NCI-H1105 (cell line): Measurements from ENCODE around the gene CHID1.

Source experiments
- DNase-seq: peaks from one replicate; lab custom pipeline; 2025; lab: John Stamatoyannopoulos, UW

Gene CHID1

DNA sequence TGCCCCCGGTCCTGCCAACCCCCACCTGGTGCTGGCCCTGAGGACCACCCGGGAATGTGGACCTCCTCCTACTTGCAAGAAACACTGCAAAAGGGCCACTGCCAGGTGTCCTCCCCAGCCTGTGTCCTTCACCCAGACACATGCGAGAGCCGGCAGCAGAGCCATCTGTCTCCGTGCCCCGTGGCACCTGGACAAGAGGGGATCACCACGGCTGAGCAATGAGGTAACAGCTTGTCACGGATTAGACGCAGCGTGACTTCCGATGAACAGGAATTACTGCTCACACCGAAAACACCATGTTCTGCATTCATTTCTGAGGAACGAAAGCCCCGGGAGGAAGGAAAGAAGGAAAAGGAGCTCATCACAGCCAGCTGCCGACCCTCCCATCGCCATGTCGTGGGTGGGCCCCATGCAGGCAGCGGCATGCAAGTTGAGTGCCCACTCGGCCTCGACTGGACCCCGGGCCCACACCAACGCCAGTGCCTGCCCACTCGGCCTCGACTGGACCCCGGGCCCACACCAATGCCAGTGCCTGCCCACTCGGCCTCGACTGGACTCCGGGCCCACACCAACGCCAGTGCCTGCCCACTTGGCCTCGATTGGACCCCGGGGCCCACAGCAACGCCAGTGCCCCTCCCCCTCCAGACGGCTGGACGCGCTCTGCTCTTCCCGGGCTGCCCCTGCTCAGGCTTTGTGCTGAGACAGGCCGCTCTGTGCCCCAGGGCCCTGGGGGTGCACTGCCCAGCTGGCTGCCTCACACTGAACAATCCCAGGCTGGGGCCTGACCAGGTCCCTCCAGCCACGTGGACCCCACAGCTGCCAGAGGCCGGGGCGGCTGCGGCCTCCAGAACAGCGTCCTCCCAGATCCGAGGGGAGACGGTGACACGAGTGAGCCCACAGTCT is 22.0 kb downstream of the CHID1 start:
- no peak for DNase-seq

DNA sequence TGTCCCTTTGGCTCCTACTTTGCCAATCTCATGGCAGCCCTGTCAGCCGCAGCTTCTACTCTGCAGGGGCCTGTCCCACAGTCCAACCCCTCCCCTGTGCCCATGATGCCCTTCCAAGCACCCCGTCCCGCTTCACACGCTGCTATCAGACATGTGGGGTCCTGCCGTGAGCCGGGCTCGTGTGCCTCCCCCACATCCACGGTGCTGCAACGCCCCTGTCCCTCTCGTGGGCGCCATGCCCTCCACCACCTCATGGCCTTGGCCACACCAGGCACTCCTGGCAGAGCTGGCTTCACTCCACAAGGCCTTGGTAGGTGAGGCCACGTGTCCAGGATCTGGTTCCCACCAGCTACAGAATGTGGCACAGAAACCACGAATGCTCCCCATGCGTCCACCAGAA is 23.0 kb downstream of the CHID1 start:
- DNase-seq: no peak

DNA sequence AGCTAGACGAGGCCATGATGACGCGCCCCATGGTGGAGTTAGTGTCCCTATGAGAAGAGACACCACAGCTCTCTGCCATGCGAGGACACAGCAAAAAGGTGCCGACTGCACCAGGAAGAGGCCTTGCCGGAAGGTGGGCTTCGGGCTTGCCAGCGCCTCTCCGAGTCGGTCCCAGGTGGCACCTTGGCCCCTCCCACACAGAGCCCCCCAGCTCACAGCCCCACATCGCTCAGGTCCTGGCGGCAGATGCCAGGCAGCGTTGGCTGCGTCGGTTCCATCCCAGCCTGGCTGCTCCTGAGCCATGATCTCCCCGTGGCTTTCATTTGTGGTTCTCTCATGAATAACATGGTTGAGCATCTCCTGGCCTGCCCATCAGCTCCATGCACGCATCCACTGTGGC is 24.0 kb downstream of the CHID1 start:
- DNase-seq: no peak

DNA sequence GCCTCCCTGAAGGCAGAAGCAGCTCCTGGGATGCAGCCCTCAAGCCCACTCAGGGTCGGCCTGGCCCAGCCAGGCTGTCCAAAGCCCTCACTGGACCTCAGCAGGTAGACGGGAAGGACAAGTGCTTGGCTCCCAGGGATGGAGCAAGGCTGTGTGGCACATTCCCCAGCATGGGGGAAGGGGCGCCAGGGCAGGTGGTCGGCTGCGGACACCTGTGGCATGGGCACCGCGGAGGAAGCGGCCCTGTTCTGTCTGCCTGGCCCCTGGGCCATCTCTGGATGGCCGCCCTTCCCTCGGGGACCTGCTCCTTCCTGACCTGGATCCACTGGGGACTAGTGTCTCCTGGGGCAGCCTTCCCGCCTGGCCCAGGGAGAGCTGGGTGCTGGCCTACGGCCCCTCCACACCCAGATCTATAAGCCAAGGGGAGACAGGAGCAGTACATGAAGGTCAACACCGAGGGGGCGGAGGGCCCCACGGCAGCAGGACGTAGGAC is 26.0 kb downstream of the CHID1 start:
- no peak for DNase-seq

DNA sequence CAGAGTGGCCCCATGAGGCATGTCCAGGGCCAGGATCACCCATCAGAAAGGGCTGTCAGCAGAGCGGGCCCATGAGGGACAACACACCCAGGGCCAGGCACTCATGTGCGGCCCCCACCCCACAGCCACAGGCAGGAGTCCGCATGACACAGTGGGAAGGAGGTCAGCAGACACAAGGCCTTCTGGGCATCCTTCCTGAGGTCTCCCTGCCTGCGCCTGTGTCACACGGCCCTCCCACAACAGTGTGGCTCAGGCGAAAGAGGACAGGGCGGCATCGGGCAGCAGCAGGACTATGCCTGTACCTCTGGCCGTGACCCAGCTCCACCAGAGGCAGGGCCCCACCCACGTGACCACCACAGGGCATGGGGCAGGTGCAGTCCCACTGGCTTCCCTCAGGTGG is 27.1 kb downstream of the CHID1 start:
- no peak for DNase-seq

DNA sequence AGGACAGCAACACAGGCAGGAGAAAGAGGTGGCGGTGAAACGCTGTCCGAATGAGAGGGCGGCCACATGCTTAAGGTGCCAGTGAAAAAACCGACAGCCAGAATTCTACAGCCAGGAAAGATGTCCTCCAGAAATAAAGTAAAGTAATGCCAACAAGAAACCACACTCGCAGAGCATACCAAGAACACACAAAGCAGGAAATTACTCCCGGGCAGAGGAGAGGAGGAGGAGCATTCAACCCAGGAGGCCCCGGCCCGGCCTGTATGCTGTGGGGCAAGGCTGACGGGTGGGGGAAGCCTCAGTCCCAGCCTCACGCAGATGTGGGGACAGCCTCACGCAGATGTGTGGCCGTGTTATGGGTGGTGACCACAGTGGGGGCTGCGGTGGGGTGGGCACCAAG is 28.0 kb downstream of the CHID1 start:
- DNase-seq: no peak

DNA sequence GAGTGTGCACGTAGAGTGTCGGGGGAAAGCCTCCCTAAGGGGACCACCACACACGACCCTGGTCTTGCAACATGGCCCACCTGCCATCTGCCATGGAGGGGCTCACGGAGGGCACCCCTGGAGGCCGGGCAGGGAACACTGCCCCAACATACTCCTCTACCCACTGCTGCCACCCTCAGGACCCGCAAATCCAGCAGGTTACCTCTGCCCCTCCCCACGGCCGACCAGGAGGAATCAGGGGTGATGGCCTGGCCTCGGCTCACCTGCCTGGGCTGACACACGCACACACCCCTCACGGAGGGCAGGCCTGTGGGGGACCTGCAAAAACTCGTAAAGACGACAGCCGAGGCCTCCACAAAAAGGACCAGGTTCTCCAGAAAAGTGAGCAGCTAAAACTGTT is 30.2 kb downstream of the CHID1 start:
- DNase-seq: no peak

DNA sequence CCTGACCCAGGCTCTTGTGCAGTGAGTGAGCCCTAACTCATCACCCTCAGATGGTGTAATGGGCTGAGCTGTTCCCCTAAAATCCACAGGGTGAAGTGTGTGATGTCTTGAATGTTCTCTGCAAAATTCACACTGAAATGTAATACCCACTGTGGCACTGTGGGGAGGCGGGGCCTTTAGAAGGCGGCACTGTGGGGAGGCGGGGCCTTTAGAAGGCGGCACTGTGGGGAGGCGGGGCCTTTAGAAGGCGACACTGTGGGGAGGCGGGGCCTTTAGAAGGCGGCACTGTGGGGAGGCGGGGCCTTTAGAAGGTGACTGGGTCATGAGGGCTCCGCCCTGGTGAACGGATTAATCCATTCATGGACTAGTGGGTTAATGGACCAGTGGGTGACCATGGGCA is 33.0 kb downstream of the CHID1 start:
- DNase-seq: no peak

DNA sequence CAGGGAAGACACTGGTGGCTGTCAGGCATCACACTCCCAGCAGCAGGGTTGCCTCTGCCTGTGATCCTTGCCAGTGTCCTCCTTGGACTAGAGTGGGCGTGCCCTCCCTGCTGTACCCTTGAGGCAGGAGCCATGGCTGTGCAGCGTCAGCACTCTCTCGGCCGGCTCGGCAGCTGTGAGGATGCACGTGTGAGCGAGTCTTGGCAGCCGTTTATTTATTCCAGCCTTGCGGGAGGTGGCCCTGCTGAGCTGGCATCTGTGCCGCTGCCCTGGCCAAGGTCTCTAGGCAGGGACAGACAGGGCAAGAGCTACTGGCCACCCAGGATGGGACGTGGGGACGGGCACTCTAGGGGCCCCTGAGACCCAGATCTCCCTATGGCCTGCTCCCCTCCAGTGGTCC is 34.1 kb downstream of the CHID1 start:
- DNase-seq: no peak

DNA sequence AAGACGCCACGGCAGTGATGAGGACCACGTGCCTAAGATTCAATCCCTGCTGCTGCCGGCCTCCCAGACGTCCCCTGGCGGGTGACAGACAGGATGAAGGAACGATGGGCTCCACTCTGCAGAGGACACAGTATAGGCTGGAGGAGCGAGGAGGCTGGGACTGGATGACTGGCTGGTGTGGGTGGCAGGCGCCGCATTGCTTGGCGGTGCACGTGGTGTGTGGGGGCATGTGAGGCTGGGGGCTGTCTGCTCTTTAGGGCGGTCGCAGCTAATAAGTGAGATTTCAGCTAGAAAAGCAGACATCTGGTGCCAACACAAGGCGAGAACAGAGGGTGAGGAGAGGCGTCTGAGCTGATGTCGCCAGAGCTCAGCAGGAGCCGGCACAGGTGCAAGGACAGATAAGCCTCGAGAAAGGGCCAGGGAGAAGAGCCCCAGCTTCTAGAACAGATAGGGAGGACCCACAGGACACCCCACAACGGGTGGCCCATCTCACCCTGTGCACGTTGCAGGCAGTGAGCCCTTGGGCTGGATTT is 34.8 kb downstream of the CHID1 start:
- no peak for DNase-seq

DNA sequence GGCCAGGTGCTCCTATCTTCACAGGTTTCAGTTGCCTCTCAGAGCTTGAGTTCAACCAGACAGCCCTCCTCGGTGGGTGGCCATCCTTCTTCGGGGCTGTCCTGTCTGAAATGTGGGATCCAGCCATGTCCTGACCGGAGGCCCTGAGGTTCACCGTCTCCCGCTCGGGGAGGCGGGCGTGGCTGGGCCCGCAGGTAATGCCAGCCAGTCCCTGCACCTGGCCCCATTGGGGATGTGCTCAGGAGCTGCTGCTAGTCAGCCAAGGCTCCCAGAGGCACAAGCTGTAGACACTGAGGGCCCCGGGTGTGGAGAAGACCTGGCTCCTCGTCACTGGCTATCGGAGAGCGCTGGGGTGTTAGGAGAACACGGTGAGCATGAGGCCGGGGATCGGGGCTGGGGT is 35.4 kb downstream of the CHID1 start:
- no peak for DNase-seq

DNA sequence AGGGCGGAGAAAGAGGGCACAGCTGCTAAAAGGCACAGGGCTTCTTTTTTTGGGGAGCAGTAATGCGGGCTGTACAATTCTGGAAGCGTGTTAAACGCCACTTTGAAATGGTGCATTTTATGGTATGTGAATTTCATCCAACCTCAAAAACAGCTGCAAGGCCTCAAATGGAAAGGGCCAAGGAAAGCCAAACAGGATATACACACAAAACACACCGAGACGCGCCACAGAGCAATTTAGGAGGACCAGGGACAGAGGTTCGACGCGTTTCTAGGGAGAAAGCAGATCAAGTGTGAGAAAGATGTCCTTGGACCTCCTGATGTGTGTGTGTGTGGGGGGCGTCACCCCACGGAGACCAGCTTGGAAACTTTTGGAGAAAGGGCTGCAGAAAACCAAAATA is 36.9 kb downstream of the CHID1 start:
- no peak for DNase-seq

DNA sequence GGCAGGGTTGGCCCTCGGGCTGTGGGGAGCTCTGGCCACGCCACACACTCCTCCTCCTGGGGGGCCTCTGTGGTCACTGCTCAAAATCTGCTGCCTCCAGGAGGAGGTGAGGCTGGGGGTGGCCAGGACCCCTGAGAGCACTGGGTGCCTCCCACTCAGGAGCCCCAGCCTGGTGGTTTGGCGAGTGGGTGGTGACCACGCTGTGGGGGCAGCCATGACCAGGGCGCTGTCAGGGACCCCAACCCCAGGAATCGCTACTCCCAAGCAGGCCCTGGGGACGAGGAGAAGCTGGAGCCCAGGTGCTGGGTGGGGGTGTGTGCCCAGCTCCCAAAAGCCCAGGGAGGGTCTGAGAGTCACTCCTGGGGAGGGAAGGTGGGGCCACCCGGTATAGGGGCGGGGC is 37.8 kb downstream of the CHID1 start:
- no peak for DNase-seq

DNA sequence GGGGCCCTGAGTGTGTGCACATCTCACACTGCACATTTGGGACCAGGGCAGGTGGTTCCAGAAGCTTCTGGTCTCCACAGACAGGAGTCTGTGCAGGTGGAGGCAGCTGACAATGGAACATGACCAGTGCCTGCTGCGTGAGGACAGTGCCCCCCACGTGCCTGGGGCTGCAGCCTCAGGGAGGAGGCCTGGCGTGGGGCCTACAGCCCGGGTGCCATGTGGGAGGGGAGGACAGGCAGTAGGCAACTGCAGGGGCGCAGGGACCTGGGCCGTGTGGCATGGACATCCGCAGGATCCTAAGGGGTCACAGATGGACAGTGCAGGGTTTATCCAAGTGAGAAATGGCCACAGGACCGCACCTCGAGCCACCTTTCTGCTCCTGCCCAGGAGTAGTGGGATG is 39.1 kb downstream of the CHID1 start:
- no peak for DNase-seq

DNA sequence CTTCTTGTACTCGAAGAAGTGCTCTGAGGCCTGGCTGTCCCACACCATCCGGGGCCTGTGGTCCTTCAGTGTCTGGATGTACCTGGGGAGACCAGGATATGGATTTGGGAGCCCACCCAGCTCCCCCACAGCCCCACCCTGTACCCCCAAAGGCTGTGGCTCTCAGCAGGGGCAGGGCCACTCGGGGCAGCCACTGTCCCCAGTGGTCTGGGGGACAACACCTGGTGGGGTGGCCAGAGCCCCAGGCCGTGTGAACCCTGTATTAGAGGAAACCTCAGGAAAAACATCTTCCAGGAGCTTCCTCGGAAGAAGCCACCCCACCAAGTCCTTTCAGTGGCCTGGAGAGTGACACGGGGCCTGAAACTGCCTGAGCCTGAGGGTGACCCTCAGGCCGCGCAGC is 40.2 kb downstream of the CHID1 start:
- no peak for DNase-seq

DNA sequence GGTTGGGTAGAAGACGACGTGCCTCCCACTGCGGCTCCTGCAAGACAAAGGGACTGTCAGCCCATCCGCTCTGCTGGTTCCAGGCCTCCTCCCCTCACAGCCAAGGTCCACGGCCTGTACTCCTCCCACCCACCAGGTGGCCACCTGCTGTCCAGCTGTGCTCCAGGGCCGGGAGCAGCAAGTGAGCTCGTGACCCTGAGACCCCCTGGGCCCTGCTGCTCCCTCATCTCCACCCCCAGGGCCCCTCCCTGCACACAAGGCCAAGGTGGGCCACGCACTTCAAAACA is 40.5 kb downstream of the CHID1 start:
- no peak for DNase-seq

DNA sequence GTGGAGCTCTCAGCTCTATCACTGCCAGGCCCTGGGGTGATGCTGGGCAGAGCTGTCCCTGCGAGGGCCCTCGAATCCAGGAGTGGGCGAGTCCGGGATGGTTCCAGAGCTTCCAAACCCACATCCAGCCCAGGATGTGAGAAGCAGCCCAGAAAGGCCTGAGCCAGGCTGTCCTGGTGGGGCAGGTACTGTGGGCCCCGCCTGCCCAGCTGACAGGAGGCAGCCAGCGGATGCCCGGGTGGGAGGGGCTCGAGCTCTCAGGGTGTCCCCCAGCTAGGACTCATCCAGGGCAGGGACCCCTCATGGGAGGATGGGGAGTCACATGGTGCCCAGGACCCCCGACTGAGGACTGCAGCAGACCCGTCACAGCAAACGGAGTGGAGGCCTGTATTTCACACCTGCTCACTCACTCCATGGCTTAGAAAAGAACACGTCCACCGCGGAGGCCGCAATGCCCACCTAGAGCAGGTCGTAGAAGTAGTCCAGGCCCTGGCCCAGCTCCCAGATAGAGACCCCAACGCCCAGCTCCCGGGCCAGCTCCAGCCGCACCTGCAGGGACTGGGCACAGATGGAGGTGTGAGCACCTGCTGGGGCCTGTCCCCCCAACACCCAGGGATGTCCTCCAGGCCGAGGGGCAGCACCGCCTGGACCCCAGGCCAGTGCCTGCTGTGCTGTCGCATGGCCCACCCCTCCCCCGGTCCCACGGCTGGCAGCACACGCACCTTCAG is 41.0 kb downstream of the CHID1 start:
- no peak for DNase-seq

DNA sequence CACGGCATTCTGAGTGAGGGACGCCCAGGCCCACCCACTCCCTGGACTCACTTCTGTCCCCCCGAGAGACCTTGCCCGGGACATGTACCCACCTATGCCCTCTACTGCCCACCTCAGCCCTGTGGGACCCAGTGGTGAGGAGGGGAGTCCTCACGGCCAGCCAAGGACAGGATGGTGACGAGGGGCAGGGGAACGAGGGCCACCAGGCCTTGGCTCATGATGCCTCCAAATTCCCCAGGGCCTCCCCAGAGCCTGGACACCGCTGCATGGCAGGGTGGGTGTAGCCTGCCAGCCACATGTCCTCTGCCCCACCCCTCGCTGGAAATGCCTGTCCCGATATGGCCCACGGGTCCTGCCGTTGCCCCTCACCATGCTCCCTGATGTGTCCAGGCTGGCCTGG is 41.8 kb downstream of the CHID1 start:
- DNase-seq: no peak

DNA sequence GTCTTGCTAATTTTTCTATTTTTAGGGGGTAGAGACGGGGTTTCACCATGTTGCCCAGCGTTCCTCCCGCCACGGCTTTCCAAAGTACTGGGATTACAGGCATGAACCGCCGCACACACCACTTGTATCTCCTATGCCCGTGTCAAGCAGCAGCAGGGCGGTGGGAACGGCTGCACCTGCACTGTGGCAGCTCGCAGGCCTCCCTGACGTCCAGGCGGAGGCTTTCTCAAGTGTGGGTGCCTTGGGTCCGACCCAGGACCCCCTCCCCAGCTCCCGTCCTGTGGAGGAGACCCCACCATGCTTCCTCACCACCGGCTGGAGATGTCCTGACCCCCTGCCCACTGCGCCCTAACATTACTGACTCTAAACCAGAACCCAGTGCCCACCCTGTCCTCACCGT is 42.2 kb downstream of the CHID1 start:
- no peak for DNase-seq

DNA sequence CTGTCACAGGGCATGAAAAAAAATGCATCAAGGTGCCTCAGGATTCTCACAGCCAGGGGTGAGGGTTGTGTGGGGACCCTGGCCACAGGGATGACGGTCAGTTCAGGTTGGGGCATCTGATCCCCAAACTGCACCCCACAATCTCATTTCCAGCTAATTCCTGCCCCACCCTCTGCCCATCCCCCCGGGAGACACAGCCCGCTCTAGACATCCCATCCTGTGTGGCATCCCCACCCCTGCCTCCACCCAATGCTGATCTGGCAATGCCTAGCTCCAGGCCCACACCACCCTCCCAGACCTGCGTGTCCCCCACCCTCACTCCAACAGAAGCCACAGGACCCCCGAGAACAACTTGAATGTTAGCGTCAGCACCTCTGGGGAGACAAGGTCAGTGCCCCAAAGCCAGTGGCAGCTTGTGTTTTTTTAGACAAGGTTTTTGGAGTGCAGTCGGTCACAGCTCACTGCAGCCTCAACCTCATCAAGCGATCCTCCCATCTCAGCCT is 42.7 kb downstream of the CHID1 start:
- no peak for DNase-seq

DNA sequence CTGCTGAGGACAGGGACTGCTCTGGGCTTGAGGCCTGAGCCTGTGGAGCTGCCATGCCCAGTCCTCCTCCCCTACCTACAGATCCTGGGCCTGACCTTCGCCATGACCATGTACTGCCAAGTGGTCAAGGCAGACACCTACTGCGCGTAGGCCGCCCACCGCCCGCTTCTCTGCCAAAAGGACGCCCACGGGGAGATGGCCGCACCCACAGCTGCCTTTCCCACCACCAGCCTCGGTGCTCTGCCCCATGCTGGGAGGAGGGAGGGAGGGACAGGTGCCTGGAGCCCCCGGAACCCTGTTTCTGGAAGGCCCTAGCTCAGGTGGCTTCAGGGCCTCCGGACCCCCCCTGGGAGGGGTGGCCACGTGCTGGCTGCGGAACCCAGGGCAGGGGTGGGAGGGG is 44.1 kb downstream of the CHID1 start:
- no peak for DNase-seq

DNA sequence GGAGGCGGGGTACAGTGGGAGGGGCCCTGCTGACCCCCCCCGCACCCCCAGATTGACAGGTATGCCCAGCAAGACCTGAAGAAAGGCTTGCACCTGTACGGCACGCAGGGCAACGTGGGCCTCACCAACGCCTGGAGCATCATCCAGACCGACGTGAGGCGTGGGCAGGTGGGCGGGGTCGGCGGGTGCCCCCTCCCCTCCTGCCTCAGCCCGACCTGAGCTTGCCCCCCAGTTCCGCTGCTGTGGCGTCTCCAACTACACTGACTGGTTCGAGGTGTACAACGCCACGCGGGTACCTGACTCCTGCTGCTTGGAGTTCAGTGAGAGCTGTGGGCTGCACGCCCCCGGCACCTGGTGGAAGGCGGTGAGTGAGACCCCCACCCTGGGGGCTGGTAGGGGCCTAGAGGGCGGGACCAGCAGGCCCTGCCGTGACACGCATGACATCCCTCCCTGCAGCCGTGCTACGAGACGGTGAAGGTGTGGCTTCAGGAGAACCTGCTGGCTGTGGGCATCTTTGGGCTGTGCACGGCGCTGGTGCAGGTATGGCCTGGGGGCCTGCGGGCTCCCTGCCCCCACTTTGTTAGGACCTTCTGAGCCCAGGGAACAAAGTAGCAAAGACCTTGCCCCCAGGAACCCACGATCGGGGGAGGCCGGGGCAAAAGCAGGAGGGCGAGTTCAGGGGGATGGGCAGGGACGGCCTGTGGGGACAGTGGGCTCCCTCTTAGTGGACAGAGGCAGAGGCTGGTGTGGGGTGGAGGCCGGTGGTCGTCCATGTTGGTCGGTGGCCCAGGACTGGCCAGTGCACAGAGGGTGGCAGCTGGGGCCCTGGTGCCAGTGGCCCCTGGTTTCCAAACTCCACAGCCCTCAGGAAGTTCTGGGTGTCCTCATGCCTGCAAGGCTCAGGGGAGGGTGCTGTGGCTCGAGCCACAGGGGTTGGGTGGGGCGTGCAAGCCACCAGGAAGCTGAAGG is 44.9 kb downstream of the CHID1 start:
- no peak for DNase-seq
